Skeletal muscle tissue (tissue), 4 donors: Measurements from ENCODE around the gene ZBTB26. TPM values are rescaled to one million over a fixed set of nuclear protein-coding genes. Genes with fewer than 3 reads are reported as not detected.
"Not testable (repeated sequence)": the region's sequence is repeated elsewhere in the genome, so short reads cannot be mapped to it uniquely, and the experiment has no call there.

Experiments used
- H3K27ac ChIP-seq: one replicate; pipeline ENCODE4 v1.7.0; 2013; ENCODE audit warnings: mild to moderate bottlenecking, low read depth, low read length, inconsistent platforms
- H3K27me3 ChIP-seq, 3 donors: one replicate each; pipeline ENCODE4 v1.7.0; 2013; ENCODE audit warnings: low read length in 3 of 3; ENCODE audit not compliant: control insufficient read depth in 3 of 3, insufficient read depth in 3 of 3
- H3K36me3 ChIP-seq, 3 donors: one replicate each; pipeline ENCODE4 v1.7.0; 2013; ENCODE audit warnings: low read length in 3 of 3; ENCODE audit not compliant: control insufficient read depth in 3 of 3, insufficient read depth in 3 of 3
- H3K4me1 ChIP-seq, 3 donors: one replicate each; pipeline ENCODE4 v1.7.0; 2013; ENCODE audit warnings: low read length in 3 of 3, mild to moderate bottlenecking in 3 of 3; ENCODE audit not compliant: control insufficient read depth in 3 of 3, insufficient read depth in 3 of 3
- H3K4me3 ChIP-seq, 3 donors: one replicate each; pipeline ENCODE4 v1.7.0; 2013; ENCODE audit warnings: low read length in 3 of 3
- H3K9ac ChIP-seq, 3 donors: one replicate each; pipeline ENCODE4 v1.7.0; 2013; ENCODE audit warnings: low read length in 3 of 3, mild to moderate bottlenecking in 3 of 3, moderate library complexity in 2 of 3, low read depth in 1 of 3
- H3K9me3 ChIP-seq, 3 donors: one replicate each; pipeline ENCODE4 v1.7.0; 2013; ENCODE audit warnings: low read length in 3 of 3; ENCODE audit not compliant: control insufficient read depth in 3 of 3
- total RNA-seq: library from RNA; depleted of rRNA; stranded (reverse); fragments of >200 nt; gene quantifications from one replicate; pipeline ENCODE4 v1.2.3, GENCODE V29; 2014
- donor health status: Osteomylitis.

Gene ZBTB26
- total RNA-seq, 1 donor from 2014 or later = 3.7 TPM

- peaks cover 25 to 30% (median 29%) of the 10 kb centered on the region in 3 donors for H3K4me1 ChIP-seq
- H3K4me3 ChIP-seq = no peak overlapping the region
- no peaks in the 10 kb centered on the region for H3K27me3 ChIP-seq
- no peaks in the 10 kb centered on the region for H3K9me3 ChIP-seq
- H3K36me3 ChIP-seq = no peaks in the 10 kb centered on the region
- no peak overlapping the region for H3K9ac ChIP-seq
- no peak overlapping the region for H3K27ac ChIP-seq
Measured at GRCh38 chr9:122929796-122930354, 1.4 kb downstream of the ZBTB26 start.

DNA sequence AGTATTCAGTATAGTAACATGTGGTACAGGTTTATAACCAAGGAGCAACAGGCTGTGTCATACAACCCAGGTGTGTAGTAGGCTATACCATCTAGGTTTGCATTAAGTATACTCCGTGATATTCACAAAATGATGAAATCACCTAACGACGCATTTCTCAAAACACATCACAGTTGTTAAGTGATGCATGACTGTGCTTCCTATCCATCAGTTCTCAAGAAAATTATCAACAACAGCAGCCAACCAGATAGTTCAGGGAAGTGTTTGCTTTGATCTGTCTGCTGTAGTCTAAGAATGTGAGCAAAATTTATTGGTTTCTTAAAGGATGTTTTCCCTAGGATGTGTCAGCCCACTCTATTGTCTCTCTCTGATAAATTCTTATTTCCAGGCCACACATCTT lies 7.4 kb downstream of the ZBTB26 start:
- no peak overlapping the region for H3K27ac ChIP-seq
- no peak overlapping the region for H3K4me3 ChIP-seq
- peaks cover 3% of the 10 kb centered on the region in 3 donors for H3K4me1 ChIP-seq
- no peaks in the 10 kb centered on the region for H3K27me3 ChIP-seq
- no peaks in the 10 kb centered on the region for H3K9me3 ChIP-seq
- H3K36me3 ChIP-seq = peaks cover 2 to 7% (median 4%) of the 10 kb centered on the region in 3 donors
- H3K9ac ChIP-seq = no peak overlapping the region

DNA sequence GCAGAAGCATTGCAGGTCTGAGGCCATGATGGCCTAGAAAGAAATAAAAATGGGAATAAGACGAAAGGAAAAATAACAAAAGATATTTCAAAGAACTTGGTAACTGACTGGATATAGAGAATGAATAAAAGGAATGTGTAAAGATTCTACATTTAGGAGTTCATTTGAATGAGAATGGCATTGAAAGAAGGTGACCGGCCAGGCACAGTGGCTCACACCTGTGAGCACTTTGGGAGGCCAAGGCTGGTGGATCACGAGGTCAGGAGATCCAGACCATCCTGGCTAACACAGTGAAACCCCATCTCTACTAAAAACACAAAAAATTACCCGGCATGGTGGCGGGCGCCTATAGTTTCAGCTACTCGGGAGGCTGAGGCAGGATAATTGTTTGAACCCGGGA lies 8.6 kb downstream of the ZBTB26 start:
- no peaks in the 10 kb centered on the region for H3K4me1 ChIP-seq
- H3K4me3 ChIP-seq = no peak overlapping the region
- H3K9me3 ChIP-seq = no peaks in the 10 kb centered on the region
- no peak overlapping the region for H3K9ac ChIP-seq
- no peak overlapping the region for H3K27ac ChIP-seq
- H3K27me3 ChIP-seq = no peaks in the 10 kb centered on the region
- peaks cover 5 to 11% (median 7%) of the 10 kb centered on the region in 3 donors for H3K36me3 ChIP-seq

GRCh38 chr9:122918310-122918709 lies 13.0 kb downstream of the ZBTB26 start:
- peaks cover 5 to 11% (median 7%) of the 10 kb centered on the region in 3 donors for H3K36me3 ChIP-seq
- peaks cover 2 to 4% (median 4%) of the 10 kb centered on the region in 3 donors for H3K4me1 ChIP-seq
- no peaks in the 10 kb centered on the region for H3K27me3 ChIP-seq
- H3K4me3 ChIP-seq = no peak overlapping the region
- H3K27ac ChIP-seq = no peak overlapping the region
- H3K9ac ChIP-seq = no peak overlapping the region
- H3K9me3 ChIP-seq = no peaks in the 10 kb centered on the region

GRCh38 chr9:122912964-122913673 lies 18.2 kb downstream of the ZBTB26 start, which contains the start of gene ZBTB6:
Gene ZBTB6, minus strand, starts transcription at chr9:122913323. Its CDS starts 1,251 bp downstream, at chr9:122912072.
- Histone ChIP-seq H3K9ac (peak within 1 kb of the TSS; percentile 86 to 96 (median 93)), H3K27ac (peak within 1 kb of the TSS; percentile 58), H3K4me1 (peaks cover 7 to 16% (median 15%) of the 10 kb centered on the region in 3 donors), H3K9me3 (no peaks in the 10 kb centered on the region), H3K27me3 (no peaks in the 10 kb centered on the region), H3K4me3 (peak within 1 kb of the TSS; percentile 98 to 99 (median 99)), H3K36me3 (peaks cover 6 to 17% (median 9%) of the 10 kb centered on the region in 3 donors)

DNA sequence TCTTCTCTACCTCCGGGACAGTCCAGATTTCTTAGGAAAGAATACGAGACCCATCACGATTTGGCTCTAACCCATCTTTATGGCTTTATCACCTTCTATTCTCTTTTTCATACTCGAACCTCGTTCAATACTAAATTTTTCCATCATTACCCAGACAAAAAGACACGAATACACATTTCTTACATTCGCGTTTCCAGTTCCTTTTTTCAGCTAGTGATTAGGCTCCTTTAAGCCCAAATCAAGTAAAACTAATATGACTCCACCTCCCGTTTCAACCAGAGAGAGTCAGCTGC lies 18.7 kb downstream of the ZBTB26 start:
- Histone ChIP-seq H3K4me1 (peaks cover 7 to 16% (median 15%) of the 10 kb centered on the region in 3 donors), H3K27ac (peak overlapping the region; percentile 58), H3K9ac (peak overlapping the region; percentile 86 to 96 (median 93)), H3K4me3 (peak overlapping the region; percentile 98 to 99 (median 99)), H3K36me3 (peaks cover 6 to 17% (median 9%) of the 10 kb centered on the region in 3 donors), H3K27me3 (no peaks in the 10 kb centered on the region), H3K9me3 (no peaks in the 10 kb centered on the region)

GRCh38 chr9:122906122-122906521 lies 25.2 kb downstream of the ZBTB26 start:
- Histone ChIP-seq H3K36me3 (peaks cover 4 to 10% (median 6%) of the 10 kb centered on the region in 3 donors), H3K4me1 (peaks cover 5 to 20% (median 12%) of the 10 kb centered on the region in 3 donors)
- H3K27ac ChIP-seq, H3K4me3 ChIP-seq, H3K27me3 ChIP-seq, H3K9ac ChIP-seq, H3K9me3 ChIP-seq: not testable (repeated sequence)

DNA sequence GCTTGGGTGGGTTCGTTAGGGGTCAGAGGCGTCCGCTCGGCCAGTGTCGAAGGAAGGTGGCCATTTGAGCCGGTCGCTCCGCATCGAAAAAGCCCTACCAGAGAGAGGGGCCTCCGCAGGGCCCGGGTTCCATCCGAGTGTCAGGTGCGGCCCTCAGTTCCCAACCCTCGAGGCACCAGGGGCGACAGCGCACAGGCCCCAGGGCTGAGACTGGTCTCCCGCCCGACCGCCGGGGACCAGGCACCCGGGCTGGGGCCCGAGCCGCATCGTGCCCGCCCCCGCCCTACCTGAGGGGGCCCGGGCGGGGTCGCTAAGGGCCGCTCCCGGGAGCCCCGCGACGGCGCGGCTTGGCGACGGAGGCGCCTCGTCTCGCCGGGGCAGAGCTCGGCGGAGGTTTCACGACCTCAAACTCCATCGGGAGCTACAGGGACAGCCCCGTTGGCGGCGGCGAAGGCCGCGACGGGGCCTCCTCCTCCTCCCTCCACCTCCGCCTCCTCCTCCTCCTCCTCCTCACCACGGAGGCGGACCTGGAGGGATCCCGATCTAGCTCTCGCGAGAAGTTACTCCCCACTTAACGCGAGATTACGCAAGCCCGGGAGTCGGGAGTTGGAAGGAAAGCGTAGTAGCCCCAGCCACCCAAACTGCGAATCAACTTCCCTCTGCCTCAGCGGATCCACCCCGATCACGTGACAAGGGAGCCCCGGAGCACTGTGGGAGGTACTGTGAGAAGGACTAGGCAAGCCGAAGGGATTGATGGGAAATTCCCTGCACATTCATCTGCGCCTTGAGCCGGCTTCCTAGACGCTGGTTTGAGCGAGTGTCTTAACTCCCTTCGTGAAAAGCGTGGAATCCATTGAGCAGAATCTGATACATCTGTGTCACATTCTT lies 26.2 kb downstream of the ZBTB26 start, which contains the start of gene RC3H2:
Gene RC3H2 (minus strand): TSS at position 537 of the 888 bp plus-strand sequence. CDS start 7,850 bp downstream, outside the sequence.
- Histone ChIP-seq H3K36me3 (peaks cover 0 to 2% (median 0%) of the 10 kb centered on the region in 3 donors), H3K4me1 (peaks cover 5 to 20% (median 12%) of the 10 kb centered on the region in 3 donors), H3K27ac (peak within 1 kb of the TSS; percentile 85), H3K9ac (peak within 1 kb of the TSS; percentile 87 to 96 (median 94)), H3K27me3 (no peaks in the 10 kb centered on the region), H3K9me3 (no peaks in the 10 kb centered on the region), H3K4me3 (peak within 1 kb of the TSS; percentile 75 to 93 (median 87))

- H3K9me3 ChIP-seq = no peaks in the 10 kb centered on the region
- H3K27me3 ChIP-seq = no peaks in the 10 kb centered on the region
- H3K4me3 ChIP-seq = peak overlapping the region; percentile 75 to 93 (median 87)
- H3K9ac ChIP-seq = peak overlapping the region; percentile 87 to 96 (median 94)
- peaks cover 5 to 20% (median 12%) of the 10 kb centered on the region in 3 donors for H3K4me1 ChIP-seq
- H3K36me3 ChIP-seq = no peaks in the 10 kb centered on the region
- peak overlapping the region; percentile 85 for H3K27ac ChIP-seq
Measured at GRCh38 chr9:122904466-122904822, 26.9 kb downstream of the ZBTB26 start.
